Right renal pelvis (tissue), 4 donors: ENCODE measurements around the gene MICU1. TPM values are rescaled to one million over a fixed set of nuclear protein-coding genes. Genes with fewer than 3 reads are reported as not detected.
"Not testable (repeated sequence)": the region's sequence is repeated elsewhere in the genome, so short reads cannot be mapped to it uniquely, and the experiment has no call there.

Experiments
- DNase-seq, 4 donors: peaks; one replicate each; pipeline ENCODE4 v3.0.0-alpha.2; 2013; ENCODE audit warnings: low read depth in 4 of 4, low spot score in 3 of 4, missing footprints in 1 of 4
- polyA plus RNA-seq, 4 donors: library from polyadenylated mRNA; unstranded; fragments of 120-200 nt; gene quantifications; one replicate each; pipeline ENCODE4 v1.2.1, GENCODE V29; 2013; ENCODE audit not compliant: insufficient read length in 4 of 4

MICU1 gene
- polyA plus RNA-seq, 4 donors = 83.3 to 94.7 (median 87.4) TPM

- no peak for DNase-seq
These were observed 269.8 kb downstream of the MICU1 start for GRCh38 chr10:72356115-72356514.

- no peak for DNase-seq
These were observed 270.7 kb downstream of the MICU1 start for GRCh38 chr10:72355214-72355555.

- DNase-seq = peak; percentile 88 to 95 (median 91)
These were observed 271.3 kb downstream of the MICU1 start, which contains the start of gene DNAJB12 for GRCh38 chr10:72354356-72355213. TSS of gene DNAJB12 (minus strand) at chr10:72354919. CDS start at chr10:72354897, 22 bp downstream.

DNA sequence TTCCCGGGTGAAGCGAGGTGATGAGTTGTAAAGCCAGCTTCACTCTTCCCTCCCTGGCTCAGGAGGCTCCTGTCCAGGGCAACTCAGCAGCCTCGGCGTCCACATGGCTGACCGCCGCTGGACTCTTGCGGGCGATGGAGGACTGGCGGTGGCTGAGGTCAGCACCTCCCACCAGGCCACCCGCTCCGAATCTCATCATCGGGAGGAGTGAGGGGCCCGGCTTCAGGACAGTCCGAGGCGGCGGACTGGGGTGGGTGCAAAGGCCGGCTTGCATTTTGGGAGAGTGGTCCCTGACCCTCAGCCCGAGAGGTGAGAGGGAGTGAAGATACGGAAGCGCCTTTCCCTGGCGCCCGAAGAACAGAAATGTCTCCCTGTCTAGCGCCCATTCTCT, 271.9 kb downstream of the MICU1 start:
- no peak for DNase-seq

- no peak for DNase-seq
These were observed 272.6 kb downstream of the MICU1 start for GRCh38 chr10:72353028-72353964.

GRCh38 chr10:72351479-72351878, 274.4 kb downstream of the MICU1 start:
- no peak for DNase-seq

GRCh38 chr10:72349438-72349837, 276.4 kb downstream of the MICU1 start:
- no peak for DNase-seq

- no peak for DNase-seq
These were observed 277.6 kb downstream of the MICU1 start for GRCh38 chr10:72348282-72348681.

DNA sequence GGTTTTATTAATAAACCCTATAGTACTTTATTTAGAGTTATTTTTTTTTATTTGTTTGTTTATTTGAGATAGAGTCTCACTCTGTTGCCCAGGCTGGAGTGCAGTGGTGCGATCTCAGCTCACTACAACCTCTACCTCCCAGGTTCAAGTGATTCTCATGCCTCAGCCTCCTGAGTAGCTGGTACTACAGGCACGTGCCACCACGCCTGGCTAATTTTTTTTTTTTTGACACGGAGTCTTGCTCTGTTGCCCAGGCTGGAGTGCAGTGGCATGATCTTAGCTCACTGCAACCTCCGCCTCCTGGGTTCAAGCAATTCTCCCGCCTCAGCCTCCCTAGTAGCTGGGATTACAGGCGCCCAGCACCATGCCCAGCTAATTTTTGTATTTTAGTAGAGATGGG, 279.8 kb downstream of the MICU1 start:
- DNase-seq = not testable (repeated sequence)

GRCh38 chr10:72344932-72345331, 280.9 kb downstream of the MICU1 start:
- no peak for DNase-seq

- no peak for DNase-seq
These were observed 283.0 kb downstream of the MICU1 start for GRCh38 chr10:72342911-72343310.

DNA sequence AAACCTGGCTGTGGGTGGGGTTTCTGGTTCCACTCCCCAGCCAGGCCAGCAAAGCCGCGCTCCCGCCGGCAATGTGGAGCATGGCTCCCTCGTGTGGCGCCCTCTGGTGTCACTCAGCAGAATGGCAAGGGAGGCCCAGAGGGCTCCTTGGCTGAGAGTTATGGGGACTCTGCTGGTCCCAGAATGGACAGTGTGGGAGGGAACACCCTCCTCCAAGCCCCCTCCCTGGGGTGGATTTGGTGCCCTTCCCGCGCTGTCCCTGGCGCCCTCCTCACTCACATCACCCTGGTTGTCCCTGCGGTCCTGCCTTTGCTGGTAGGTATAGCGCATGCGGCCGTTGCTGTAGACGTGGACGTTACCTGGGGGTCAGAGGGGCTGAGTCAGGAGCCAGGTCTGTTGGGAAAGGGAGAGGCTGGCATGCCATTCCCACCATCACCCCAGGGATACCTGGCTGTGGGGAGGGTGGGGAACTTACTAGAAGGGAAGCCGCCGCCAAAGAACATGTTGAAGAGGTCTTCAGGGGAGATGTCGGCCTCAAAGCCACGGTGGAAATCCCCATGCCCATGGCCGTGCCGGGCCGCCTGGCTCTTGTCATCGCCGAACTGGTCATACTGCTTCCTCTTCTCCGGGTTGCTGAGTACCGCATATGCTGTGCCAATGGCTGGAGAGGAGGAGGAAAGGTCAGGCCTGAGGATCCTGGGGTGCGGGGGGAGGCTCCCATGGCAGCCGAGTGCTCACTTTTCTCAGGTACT, 285.2 kb downstream of the MICU1 start:
- no peak for DNase-seq

- DNase-seq = no peak
These were observed 287.7 kb downstream of the MICU1 start for GRCh38 chr10:72338180-72338579.

DNA sequence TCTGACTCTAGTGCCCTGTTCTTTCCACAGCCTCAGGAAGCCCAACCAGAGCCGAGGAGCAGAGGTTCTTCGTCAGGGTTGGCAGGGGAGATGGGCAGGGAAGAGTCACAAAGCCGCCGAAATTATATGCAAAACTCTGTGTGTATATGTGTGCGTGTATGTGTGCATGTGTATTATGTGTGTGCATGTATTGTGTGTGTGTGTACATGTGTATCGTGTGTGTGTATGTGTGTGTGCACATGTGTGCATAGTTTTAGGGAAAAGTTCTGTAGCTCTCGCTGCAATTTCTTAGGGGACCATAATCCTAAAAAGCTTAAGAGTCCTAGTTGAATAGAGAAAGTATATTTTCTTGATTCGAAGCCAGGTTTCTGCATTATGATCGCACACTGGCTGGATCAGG, 288.2 kb downstream of the MICU1 start:
- no peak for DNase-seq

- DNase-seq = no peak
These were observed 288.7 kb downstream of the MICU1 start for GRCh38 chr10:72337039-72337629.

- DNase-seq = no peak
These were observed 289.4 kb downstream of the MICU1 start for GRCh38 chr10:72336259-72337038.

DNA sequence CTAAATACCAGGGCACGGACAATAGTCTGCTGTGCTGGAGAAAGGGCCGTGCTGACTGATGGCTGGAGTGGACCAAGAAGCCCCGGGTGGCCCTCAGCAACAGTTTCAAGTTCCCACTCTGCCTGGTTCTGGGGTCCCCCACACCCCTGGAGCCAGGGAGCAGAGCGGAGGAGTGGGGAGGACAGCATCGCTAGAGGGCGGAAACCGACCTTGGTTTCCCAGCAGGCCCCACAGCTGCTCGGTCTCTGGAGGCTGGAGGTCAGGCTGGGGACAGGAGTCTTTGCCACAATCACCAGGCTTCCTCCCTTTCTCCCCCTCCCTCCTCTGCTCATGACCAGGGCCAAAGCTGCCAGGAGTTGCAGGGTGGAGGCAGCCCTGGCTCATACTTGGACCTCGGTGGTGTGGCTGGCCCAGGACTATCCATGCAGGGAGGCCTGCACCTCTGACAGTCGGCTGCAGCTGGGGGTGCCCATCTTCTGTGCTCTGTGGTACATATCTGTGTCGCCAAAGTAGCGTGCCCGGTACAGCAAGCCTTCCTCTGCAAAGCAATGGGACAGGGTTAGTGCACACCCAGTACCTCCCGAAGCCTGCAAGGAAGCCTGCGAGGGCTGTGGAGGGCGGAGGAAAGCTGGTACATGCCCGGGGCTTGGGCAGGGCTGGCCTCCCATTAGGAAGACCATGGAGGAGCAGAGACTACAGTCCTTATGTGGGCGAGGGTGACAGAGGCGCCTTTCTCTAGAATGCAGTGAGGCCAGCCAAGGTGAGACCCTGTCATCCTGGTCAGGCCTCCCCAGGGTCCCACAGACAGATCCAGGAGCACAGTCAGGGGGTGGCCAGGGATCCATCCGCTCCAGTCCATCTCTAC, 290.3 kb downstream of the MICU1 start:
- DNase-seq = no peak

DNA sequence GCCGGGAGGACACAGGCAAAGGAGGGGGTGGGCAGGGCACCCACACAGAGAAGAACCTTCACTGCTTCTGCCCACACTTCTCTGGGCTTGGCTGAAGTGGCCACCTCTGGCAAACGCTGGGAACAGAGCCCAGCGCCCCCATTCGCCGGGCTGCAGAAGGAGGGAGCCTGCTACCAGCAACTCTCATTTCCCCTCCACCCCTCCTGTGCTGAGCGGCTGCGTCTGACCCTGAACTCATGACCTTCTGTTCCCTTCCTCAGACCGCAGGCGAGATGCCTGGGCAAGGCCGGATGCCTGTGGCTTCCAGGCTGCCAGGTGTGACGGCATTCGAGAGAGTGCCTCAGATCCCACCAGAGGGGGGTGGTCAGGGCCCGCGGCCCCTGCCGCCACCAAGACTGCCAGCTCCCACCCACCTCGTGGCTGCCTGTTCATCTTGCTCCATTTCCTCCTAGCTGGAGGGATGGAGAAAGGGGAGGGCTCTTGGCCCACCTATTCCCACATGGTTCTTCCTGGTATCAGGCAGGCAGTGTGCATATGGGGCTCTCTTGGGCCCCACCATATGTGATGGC, 291.0 kb downstream of the MICU1 start:
- DNase-seq = no peak
